ENCODE results near the gene VAV3. TPM values are rescaled to one million over a fixed set of nuclear protein-coding genes. Genes with fewer than 3 reads are reported as not detected.
"Not testable (repeated sequence)": the region's sequence is repeated elsewhere in the genome, so short reads cannot be mapped to it uniquely, and the experiment has no call there.

The VAV3 gene
- total and polyA plus RNA-seq, 12 donors: 1.1 to 8.5 (median 4.1) TPM

DNA sequence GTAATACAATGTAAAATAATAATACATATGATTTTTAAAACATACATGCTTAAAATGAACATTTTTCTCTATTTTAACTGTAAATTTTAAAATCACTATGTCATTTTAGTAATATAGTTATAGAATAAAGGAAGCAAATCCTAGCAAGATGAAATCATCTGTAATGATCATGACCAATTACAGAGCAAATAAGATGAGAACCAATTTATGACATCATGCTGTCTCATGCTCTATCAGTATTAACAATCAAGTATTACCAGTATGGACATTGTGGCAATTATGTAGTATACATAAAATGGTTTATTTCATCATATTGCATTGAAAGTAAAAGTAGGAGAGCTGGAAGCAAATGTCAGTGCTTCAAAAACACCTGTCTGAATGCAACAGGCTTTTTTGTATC is 255.0 kb downstream of the VAV3 start:
- no peak overlapping the region for H3K27ac ChIP-seq
- H3K4me1 ChIP-seq (replicated peaks in 1 of 2): no peaks in the 10 kb centered on the region
- no peak for DNase-seq
- H3K4me3 ChIP-seq: no peak overlapping the region
- no peak for TF ChIP-seq POLR2A (IDR thresholded peaks at IDR 0.05)
- no peaks in the 10 kb centered on the region for H3K36me3 ChIP-seq (replicated peaks in 1 of 2)
- intact Hi-C loops (cut with DNase I): no loop called here
- peaks cover 0 to 8% (median 0%) of the 10 kb centered on the region in 3 donors for H3K9me3 ChIP-seq (replicated peaks in 1 of 3)
- no peaks in the 10 kb centered on the region for H3K27me3 ChIP-seq

DNA sequence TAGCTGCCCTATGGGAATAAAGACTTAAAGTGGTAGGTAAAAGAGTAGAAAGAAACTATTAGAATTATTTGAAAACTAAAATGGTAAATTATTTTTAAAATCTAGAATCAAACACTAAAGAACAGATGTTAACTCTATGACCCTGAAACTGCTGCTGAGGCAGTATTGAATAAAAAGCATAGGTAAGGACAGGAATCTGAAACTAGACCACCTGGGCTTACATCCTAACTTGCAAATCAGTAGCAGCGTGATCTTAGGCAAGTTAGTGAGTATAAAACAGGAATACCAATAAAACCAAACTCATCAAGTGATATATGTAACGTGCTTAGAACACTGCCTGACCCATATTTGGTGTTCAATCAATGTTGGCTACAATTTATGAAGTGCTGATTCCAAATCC is 257.9 kb downstream of the VAV3 start:
- TF ChIP-seq POLR2A (IDR thresholded peaks at IDR 0.05): no peak
- TF ChIP-seq, protein P1, sequence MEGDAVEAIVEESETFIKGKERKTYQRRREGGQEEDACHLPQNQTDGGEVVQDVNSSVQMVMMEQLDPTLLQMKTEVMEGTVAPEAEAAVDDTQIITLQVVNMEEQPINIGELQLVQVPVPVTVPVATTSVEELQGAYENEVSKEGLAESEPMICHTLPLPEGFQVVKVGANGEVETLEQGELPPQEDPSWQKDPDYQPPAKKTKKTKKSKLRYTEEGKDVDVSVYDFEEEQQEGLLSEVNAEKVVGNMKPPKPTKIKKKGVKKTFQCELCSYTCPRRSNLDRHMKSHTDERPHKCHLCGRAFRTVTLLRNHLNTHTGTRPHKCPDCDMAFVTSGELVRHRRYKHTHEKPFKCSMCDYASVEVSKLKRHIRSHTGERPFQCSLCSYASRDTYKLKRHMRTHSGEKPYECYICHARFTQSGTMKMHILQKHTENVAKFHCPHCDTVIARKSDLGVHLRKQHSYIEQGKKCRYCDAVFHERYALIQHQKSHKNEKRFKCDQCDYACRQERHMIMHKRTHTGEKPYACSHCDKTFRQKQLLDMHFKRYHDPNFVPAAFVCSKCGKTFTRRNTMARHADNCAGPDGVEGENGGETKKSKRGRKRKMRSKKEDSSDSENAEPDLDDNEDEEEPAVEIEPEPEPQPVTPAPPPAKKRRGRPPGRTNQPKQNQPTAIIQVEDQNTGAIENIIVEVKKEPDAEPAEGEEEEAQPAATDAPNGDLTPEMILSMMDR (IDR thresholded peaks at IDR 0.05): no peak
- WGBS, 4 donors: 69 to 84% (median 79%) methylated on average over 2 of the region's 2 CpGs
- Histone ChIP-seq H3K36me3 (replicated peaks in 1 of 2) (no peaks in the 10 kb centered on the region), H3K4me1 (replicated peaks in 1 of 2) (no peaks in the 10 kb centered on the region), H3K27me3 (no peaks in the 10 kb centered on the region), H3K9me3 (replicated peaks in 1 of 3) (peaks cover 0 to 8% (median 0%) of the 10 kb centered on the region in 3 donors), H3K4me3 (no peak overlapping the region), H3K27ac (no peak overlapping the region)
- intact Hi-C loops (cut with DNase I): no loop called here
- DNase-seq: no peak

- H3K36me3 ChIP-seq (replicated peaks in 1 of 2): no peaks in the 10 kb centered on the region
- WGBS, 4 donors: 57 to 78% (median 73%) methylated on average over 6 of the region's 6 CpGs
- peaks cover 0 to 5% (median 0%) of the 10 kb centered on the region in 3 donors for H3K9me3 ChIP-seq (replicated peaks in 1 of 3)
- no peaks in the 10 kb centered on the region for H3K27me3 ChIP-seq
- DNase-seq: no peak
- no peaks in the 10 kb centered on the region for H3K4me1 ChIP-seq (replicated peaks in 1 of 2)
- intact Hi-C loops (cut with DNase I): no loop called here
- H3K4me3 ChIP-seq: no peak overlapping the region
- TF ChIP-seq, protein P1 (IDR thresholded peaks at IDR 0.05): no peak
- TF ChIP-seq POLR2A (IDR thresholded peaks at IDR 0.05): no peak
- H3K27ac ChIP-seq: no peak overlapping the region
Observed at GRCh38 chr1:107706182-107706581, 258.8 kb downstream of the VAV3 start.

DNA sequence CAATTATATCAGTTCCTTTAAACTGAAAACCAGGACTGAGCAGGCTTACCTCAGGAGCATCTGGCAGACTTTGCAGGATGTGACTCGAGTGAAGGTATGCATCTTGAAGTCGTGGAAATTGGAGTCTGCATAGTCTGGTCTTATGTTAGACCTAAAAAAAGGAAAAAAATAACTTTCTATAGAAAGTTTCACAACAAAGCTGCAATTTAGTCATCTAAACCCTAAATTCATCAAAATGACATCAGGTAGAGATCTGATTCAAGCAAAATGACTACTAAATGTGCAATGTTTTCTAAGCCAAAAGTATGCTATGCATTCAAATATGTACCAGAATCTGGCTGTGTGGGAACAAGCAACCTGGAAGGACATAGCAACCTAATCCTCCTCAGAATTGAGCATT is 260.1 kb downstream of the VAV3 start:
- no peak for TF ChIP-seq POLR2A (IDR thresholded peaks at IDR 0.05)
- TF ChIP-seq, protein P1 (IDR thresholded peaks at IDR 0.05): no peak
- WGBS, 4 donors: 59 to 78% (median 66%) methylated on average over 2 of the region's 2 CpGs

GRCh38 chr1:107702946-107703571 is 261.9 kb downstream of the VAV3 start:
- DNase-seq: no peak
- no peaks in the 10 kb centered on the region for H3K9me3 ChIP-seq (replicated peaks in 1 of 3)
- no peaks in the 10 kb centered on the region for H3K27me3 ChIP-seq
- TF ChIP-seq, protein P1 (IDR thresholded peaks at IDR 0.05): no peak
- no peak for TF ChIP-seq POLR2A (IDR thresholded peaks at IDR 0.05)
- no peaks in the 10 kb centered on the region for H3K4me1 ChIP-seq (replicated peaks in 1 of 2)
- H3K36me3 ChIP-seq (replicated peaks in 1 of 2): no peaks in the 10 kb centered on the region
- no peak overlapping the region for H3K4me3 ChIP-seq
- H3K27ac ChIP-seq: no peak overlapping the region
- 63 to 85% (median 78%) methylated on average over 4 of the region's 4 CpGs for WGBS, 4 donors
- intact Hi-C loops (cut with DNase I): no loop called here

More for the DNA sequence above, 260.1 kb downstream of the VAV3 start:
- Histone ChIP-seq H3K4me3 (no peak overlapping the region), H3K4me1 (replicated peaks in 1 of 2) (no peaks in the 10 kb centered on the region), H3K27ac (no peak overlapping the region), H3K36me3 (replicated peaks in 1 of 2) (no peaks in the 10 kb centered on the region), H3K27me3 (no peaks in the 10 kb centered on the region), H3K9me3 (replicated peaks in 1 of 3) (no peaks in the 10 kb centered on the region)
- no peak for DNase-seq
- intact Hi-C loops (cut with DNase I): no loop called here

DNA sequence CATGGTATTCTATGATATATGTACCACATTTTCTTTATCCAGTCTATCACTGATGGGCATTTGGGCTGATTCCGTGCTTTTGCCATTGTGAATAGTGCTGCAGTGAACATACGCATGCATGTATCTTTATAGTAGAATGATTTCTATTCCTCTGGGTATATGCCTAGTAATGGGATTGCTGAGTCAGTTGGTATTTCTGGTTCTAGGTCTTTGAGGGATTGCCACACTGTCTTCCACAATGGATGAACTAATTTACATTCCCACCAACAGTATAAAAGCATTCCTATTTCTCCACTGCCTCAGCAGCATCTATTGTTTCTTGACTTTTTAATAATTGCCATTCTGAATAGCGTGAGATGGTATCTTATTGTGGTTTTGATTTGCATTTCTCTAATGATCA is 264.3 kb downstream of the VAV3 start:
- H3K4me3 ChIP-seq; intact Hi-C loops (cut with DNase I); DNase-seq; H3K4me1 ChIP-seq (replicated peaks in 1 of 2); H3K36me3 ChIP-seq (replicated peaks in 1 of 2); H3K27me3 ChIP-seq; H3K27ac ChIP-seq; H3K9me3 ChIP-seq (replicated peaks in 1 of 3): not testable (repeated sequence)
- 29 to 81% (median 60%) methylated on average over 3 of the region's 3 CpGs for WGBS, 4 donors

Data from adrenal gland (tissue), 12 donors.